ENCODE results near the gene NLRP3.
"Not testable (repeated sequence)": the region's sequence is repeated elsewhere in the genome, so short reads cannot be mapped to it uniquely, and the experiment has no call there.

NLRP3 gene

DNA sequence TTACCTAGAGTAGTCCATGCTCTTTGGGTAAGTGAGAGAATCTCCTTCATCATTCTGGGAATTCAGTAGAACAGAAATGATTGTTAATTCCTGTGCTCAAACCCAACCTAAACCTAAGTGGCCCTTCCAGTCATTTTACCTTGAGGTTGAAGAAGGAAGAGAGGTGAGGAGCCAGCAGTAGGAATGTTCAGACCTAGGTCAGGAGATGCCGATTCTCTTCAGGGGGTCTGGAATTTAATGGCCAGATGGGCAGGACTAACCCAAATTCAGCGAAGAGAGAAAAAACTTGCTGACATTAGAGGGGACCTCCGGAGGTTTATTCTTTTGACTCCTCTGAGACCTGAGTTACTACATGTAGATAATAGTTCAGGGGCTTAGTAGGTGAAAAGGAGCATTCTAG lies 58.4 kb downstream of the NLRP3 start:
- no peak for DNase-seq

DNA sequence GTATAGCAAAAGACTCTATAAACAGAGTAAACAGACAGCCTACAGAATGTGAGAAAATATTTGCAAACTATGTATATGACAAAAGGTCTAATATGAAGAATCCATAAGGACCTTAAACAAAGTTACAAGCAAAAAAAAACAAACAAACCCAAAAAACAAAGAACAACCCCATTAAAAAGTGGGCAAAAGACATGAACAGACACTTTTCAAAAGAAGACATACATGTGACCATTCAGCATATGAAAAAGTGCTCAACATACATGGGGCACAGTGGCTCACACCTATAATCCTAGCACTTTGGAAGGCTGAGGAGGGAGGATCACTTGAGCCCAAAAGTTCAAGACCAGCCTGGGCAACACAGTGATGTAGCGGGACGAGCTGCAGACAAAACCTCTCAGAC lies 59.8 kb downstream of the NLRP3 start:
- no peak for DNase-seq

DNA sequence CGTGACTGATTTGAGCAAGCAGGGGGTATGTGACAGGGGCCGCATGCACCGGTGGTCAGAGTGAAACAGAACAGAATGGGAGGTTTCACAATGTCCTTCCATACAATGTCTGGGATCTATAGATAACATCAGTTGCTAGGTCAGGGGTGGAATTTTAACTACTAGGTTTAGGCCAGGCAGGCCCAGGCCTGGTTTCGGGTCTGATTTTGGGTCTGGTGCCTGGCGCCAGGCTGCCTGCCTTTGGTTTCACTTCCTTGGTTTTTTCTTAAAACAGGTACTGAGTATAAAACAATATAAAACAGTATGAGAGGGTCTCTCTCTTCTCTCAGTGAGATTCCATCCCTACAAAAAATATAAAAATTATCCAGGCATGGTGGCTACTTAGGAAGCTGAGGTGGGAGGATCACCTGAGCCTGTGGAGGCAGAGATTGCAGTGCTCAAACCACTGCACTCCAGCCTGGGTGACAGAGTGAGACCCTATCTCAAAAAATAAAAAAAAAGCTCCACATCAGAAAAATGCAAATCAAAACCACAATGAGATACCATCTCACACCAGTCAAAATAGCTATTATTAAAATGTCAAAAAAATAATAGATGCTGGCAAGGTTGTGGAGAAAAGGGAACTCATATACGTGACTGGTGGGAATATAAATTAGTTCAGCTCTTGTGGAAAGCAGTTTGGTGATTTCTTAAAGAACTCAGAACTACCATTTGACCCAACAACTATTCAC lies 60.5 kb downstream of the NLRP3 start:
- DNase-seq, result not testable (repeated sequence)

DNA sequence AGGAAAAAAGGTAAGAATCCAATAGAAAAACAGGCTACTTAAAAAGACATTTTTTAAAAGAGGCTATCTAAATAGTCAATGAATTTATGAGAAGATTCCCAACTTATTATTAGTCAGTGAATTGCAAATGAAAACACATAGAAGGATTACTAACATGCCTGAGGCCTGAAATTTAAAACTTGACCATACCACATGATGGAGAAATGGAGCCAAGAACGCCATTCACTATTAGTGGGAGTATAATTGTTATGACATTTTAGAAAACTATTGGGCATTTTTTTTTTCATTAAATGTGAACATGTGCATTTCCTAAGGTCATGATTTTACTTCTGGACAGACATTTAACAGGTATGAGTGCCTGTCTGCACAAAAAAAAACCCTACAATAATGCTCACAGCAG lies 66.8 kb downstream of the NLRP3 start:
- no peak for DNase-seq

DNA sequence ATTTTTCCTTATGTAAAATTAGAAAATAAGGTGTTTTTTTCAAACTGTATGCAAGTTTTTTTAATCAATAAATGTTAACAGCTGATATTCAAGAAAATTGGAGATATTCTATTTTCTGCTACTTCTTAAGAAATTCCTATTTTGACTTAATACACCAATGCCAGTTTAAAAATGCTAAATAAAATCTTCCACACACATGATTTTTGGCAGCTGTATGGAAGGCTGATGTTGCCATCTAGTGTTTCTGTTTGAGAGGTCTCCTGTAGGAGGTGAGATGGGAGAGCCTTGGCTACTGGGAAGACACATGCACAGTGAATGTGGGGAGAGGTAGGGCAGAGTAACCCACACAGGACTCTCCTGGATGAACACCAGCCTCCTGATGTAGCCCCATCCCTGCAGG lies 71.1 kb downstream of the NLRP3 start:
- no peak for DNase-seq

DNA sequence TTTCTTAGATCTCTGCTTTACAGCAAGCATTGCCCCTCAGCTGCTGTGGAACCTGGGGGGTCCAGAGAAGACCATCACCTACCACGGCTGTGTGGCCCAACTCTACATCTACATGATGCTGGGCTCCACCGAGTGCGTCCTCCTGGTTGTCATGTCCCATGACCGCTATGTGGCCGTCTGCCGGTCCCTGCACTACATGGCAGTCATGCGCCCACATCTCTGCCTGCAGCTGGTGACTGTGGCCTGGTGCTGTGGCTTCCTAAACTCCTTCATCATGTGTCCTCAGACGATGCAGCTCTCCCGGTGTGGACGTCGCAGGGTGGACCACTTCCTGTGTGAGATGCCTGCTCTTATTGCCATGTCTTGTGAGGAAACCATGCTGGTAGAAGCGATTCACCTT lies 75.4 kb downstream of the NLRP3 start:
- DNase-seq, result no peak

DNA sequence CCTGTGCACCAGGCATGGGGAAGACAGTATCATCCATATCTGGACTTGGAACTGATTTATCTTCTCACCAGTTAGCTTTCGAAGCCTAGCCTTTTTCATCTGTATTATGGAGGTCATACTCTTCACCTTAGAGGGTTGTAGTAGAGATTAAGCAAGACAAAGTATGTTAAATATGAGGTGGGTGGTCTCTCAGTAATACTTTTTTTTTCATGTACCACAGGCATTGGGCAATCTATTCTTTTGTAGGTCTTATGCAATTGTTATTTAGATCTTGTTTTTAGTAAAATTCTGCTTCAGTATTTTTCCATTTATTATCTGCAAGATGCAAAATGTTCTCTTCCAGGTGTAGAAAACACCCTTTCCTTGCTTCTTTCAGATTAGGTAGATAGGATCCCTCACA lies 77.1 kb downstream of the NLRP3 start:
- DNase-seq, result no peak

DNA sequence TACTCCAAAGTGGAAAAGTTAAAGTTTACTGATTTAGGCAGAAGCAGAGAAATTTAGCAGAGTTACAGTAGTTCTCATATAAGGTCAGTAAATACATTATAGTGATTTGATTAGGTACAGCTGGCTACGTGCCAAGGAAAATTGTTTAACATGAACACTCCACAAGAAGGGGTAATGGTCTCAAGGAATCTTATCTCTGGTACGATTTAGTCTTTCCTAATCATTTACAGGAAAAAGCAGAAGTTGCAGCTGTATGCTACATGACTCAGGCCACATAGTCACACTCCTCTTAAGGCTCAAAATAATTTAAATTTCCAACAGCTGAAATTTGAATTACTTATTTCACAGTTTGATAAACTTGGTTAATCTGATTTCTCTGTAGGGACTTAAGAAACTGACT lies 78.8 kb downstream of the NLRP3 start:
- no peak for DNase-seq

DNA sequence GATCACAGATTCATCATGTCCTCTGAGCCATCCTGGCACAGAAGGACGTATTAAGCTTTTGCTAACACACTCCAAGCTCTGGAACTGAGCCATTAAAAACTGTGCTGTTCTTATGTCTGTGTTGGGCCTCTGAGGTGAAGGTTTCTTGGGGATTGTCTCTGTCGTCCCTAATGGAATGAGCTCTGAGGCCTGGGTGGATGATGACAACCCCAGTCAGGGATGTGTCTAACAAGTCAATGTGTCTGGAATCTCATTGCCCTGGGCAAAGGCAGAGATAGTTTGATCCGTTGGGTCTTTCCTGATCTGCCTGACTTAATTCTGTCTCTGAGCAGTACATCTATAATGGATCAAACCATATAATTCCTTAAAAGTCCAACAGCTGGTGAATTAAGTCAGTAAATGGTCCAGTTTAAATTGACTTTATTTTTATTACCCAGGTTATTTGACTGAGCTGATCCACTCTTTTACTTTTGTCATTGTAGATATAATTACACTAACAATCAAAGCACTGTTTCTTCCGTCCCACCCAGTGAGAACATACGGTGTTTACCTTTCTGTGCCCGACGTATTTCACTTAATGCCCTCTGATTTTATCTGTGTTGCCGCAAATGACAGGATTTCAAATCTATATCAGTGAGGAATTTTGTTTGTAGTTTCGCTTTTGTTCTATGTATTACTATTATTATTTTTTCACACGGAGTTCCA lies 80.8 kb downstream of the NLRP3 start:
- no peak for DNase-seq

All from COR-L47 (cell line).